IMR-90 (cell line): ENCODE data around the gene NDUFV2. TPM values are rescaled to one million over a fixed set of nuclear protein-coding genes. Genes with fewer than 3 reads are reported as not detected.
A peak's percentile ranks its signal among the peaks of the same experiment; 100 is the strongest.

Experiments
- ATAC-seq: fragments of 200-7000 bp; cut with Tn5 transposase; 2 replicates; pipeline ENCODE4 v1.9.1; 2020; ENCODE audit warnings: low read depth, mild to moderate bottlenecking, moderate library complexity
- BruUV-seq: library from RNA; stranded (reverse); fragments of 400-500 nt; replicated peaks from 2 replicates; lab custom pipeline; 2021; lab: Mats Ljungman, UMichigan
- CTCF ChIA-PET: fragments of 300-600 bp; formaldehyde crosslinking; extraction: SDS; loops from one replicate; lab custom pipeline; 2021; ENCODE audit warnings: antibody characterized with exemption; lab: Yijun Ruan, JAX
- POLR2A ChIA-PET: fragments of 300-600 bp; sonication (Branson Sonifier 250); formaldehyde crosslinking; loops from one replicate; lab custom pipeline; 2022; ENCODE audit warnings: antibody characterized with exemption; ENCODE audit not compliant: unreplicated experiment; lab: Charles Lee
- DNase-seq: peaks from one replicate; pipeline ENCODE4 v3.0.0; 2013
- H2AFZ ChIP-seq: replicated peaks from 2 replicates; pipeline ENCODE3; 2013; ENCODE audit warnings: low read length, mild to moderate bottlenecking; ENCODE audit not compliant: poor library complexity
- H2AK5ac ChIP-seq: 2 replicates; pipeline ENCODE4 v1.6.1; 2013; ENCODE audit warnings: low read depth, low read length, inconsistent platforms
- H2AK9ac ChIP-seq: replicated peaks from 2 replicates; pipeline ENCODE3; 2013; ENCODE audit warnings: mild to moderate bottlenecking, low read depth, low read length, moderate library complexity; ENCODE audit not compliant: poor library complexity
- H2BK120ac ChIP-seq: 2 replicates; pipeline ENCODE4 v1.6.1; 2013; ENCODE audit warnings: low read depth, low read length, inconsistent platforms
- H2BK15ac ChIP-seq: 3 replicates; pipeline ENCODE4 v1.6.1; 2013; ENCODE audit warnings: low read depth, low read length, inconsistent platforms
- H2BK20ac ChIP-seq: 2 replicates; pipeline ENCODE4 v1.6.1; 2013; ENCODE audit warnings: low read depth, mild to moderate bottlenecking, inconsistent platforms, low read length, moderate library complexity
- H2BK5ac ChIP-seq: 2 replicates; pipeline ENCODE4 v1.6.1; 2013; ENCODE audit warnings: mild to moderate bottlenecking, low read depth, low read length, inconsistent platforms; ENCODE audit not compliant: poor library complexity, severe bottlenecking
- H3K14ac ChIP-seq: replicated peaks from 2 replicates; pipeline ENCODE4 v1.6.1; 2013; ENCODE audit warnings: low read depth, low read length, inconsistent platforms
- H3K18ac ChIP-seq: 2 replicates; pipeline ENCODE4 v1.6.1; 2013; ENCODE audit warnings: low read depth, low read length, control low read depth
- H3K23ac ChIP-seq: 2 replicates; pipeline ENCODE4 v1.6.1; 2013; ENCODE audit warnings: low read depth, low read length, inconsistent platforms
- H3K27ac ChIP-seq: 2 replicates; pipeline ENCODE4 v1.5.1; 2013; ENCODE audit warnings: mild to moderate bottlenecking, control low read depth, low read length; ENCODE audit not compliant: insufficient read depth
- H3K27me3 ChIP-seq: 2 replicates; pipeline ENCODE4 v1.6.1; 2013; ENCODE audit warnings: low read length; ENCODE audit not compliant: control insufficient read depth, insufficient read depth
- H3K36me3 ChIP-seq: 2 replicates; pipeline ENCODE4 v1.6.1; 2013; ENCODE audit warnings: low read length, mixed read lengths; ENCODE audit not compliant: control insufficient read depth, insufficient read depth
- H3K4ac ChIP-seq: 2 replicates; pipeline ENCODE4 v1.6.1; 2013; ENCODE audit warnings: low read depth, low read length, inconsistent platforms
- H3K4me1 ChIP-seq: 2 replicates; pipeline ENCODE4 v1.6.1; 2013; ENCODE audit warnings: low read length, mixed read lengths; ENCODE audit not compliant: control insufficient read depth, insufficient read depth
- H3K4me2 ChIP-seq: 2 replicates; pipeline ENCODE4 v1.6.1; 2013; ENCODE audit warnings: low read depth, mild to moderate bottlenecking, control low read depth, low read length, moderate library complexity
- H3K4me3 ChIP-seq: 2 replicates; pipeline ENCODE4 v1.5.1; 2013; ENCODE audit warnings: low read depth, mild to moderate bottlenecking, control low read depth, low read length, moderate library complexity; ENCODE audit not compliant: insufficient read depth
- H3K56ac ChIP-seq: 2 replicates; pipeline ENCODE4 v1.6.1; 2013; ENCODE audit warnings: low read length, inconsistent platforms; ENCODE audit not compliant: insufficient read depth; ENCODE audit errors: extremely low read depth
- H3K79me1 ChIP-seq, 2 experiments: 2 replicates each; pipeline ENCODE4 v1.6.1; 2013; ENCODE audit warnings: low read length in 2 of 2, inconsistent platforms in 1 of 2, low read depth in 1 of 2
- H3K9ac ChIP-seq: 2 replicates; pipeline ENCODE4 v1.6.1; 2013; ENCODE audit warnings: low read depth, low read length, control low read depth
- H3K9me1 ChIP-seq: 2 replicates; pipeline ENCODE4 v1.6.1; 2013; ENCODE audit warnings: low read length, inconsistent platforms; ENCODE audit not compliant: insufficient read depth
- H3K9me3 ChIP-seq: 2 replicates; pipeline ENCODE4 v1.6.1; 2013; ENCODE audit warnings: low read length; ENCODE audit not compliant: control insufficient read depth, insufficient read depth
- H4K20me1 ChIP-seq: 2 replicates; pipeline ENCODE4 v1.6.1; 2013; ENCODE audit warnings: low read length, inconsistent platforms; ENCODE audit not compliant: insufficient read depth
- H4K5ac ChIP-seq: 2 replicates; pipeline ENCODE4 v1.6.1; 2013; ENCODE audit warnings: mild to moderate bottlenecking, low read depth, low read length, control low read depth
- H4K8ac ChIP-seq, 2 experiments: 2 replicates each; pipeline ENCODE4 v1.6.1; 2013; ENCODE audit warnings: low read depth in 2 of 2, low read length in 2 of 2, control low read depth in 1 of 2, inconsistent platforms in 1 of 2
- H4K91ac ChIP-seq: 2 replicates; pipeline ENCODE4 v1.6.1; 2013; ENCODE audit warnings: low read depth, low read length, inconsistent platforms; ENCODE audit not compliant: insufficient read depth
- BHLHE40 ChIP-seq: fragments of 150-350 bp; IDR thresholded peaks from 2 replicates; pipeline ENCODE4 v1.6.1; 2016; ENCODE audit warnings: mild to moderate bottlenecking, low read depth, low read length
- CEBPB ChIP-seq: IDR thresholded peaks from 2 replicates; pipeline ENCODE4 v1.6.1; 2012; ENCODE audit warnings: low read depth, low read length, improper control_type of control experiment
- CHD1 ChIP-seq: IDR thresholded peaks from 2 replicates; pipeline ENCODE4 v1.6.1; 2012; ENCODE audit warnings: low read depth, low read length, improper control_type of control experiment
- CTCF ChIP-seq: conservative IDR thresholded peaks from 2 replicates; pipeline ENCODE4 v1.5.1; 2012; ENCODE audit warnings: mild to moderate bottlenecking, low read depth, low read length, improper control_type of control experiment
- FOS ChIP-seq: fragments of 150-350 bp; IDR thresholded peaks from 2 replicates; pipeline ENCODE4 v1.6.1; 2016; ENCODE audit warnings: low read depth, low read length
- MAFK ChIP-seq: IDR thresholded peaks from 2 replicates; pipeline ENCODE4 v1.6.1; 2012; ENCODE audit warnings: low read depth, low read length, improper control_type of control experiment
- MAZ ChIP-seq: IDR thresholded peaks from 2 replicates; pipeline ENCODE4 v1.6.1; 2012; ENCODE audit warnings: low read depth, mild to moderate bottlenecking, low read length, improper control_type of control experiment, moderate library complexity, borderline replicate concordance
- MXI1 ChIP-seq: IDR thresholded peaks from 2 replicates; pipeline ENCODE4 v1.6.1; 2012; ENCODE audit warnings: low read depth, mild to moderate bottlenecking, low read length, moderate library complexity, borderline replicate concordance
- NFE2L2 ChIP-seq: fragments of 150-350 bp; IDR thresholded peaks from 2 replicates; pipeline ENCODE4 v1.6.1; 2016; ENCODE audit warnings: low read depth, mild to moderate bottlenecking, low read length
- POLR2A ChIP-seq: IDR thresholded peaks from 2 replicates; pipeline ENCODE4 v1.6.1; 2012; ENCODE audit warnings: mild to moderate bottlenecking, low read depth, low read length
- RAD21 ChIP-seq: IDR thresholded peaks from 2 replicates; pipeline ENCODE4 v1.6.1; 2012; ENCODE audit warnings: low read length, improper control_type of control experiment
- RCOR1 ChIP-seq: IDR thresholded peaks from 2 replicates; pipeline ENCODE4 v1.6.1; 2012; ENCODE audit warnings: mild to moderate bottlenecking, low read length, improper control_type of control experiment; ENCODE audit not compliant: insufficient replicate concordance
- RFX5 ChIP-seq: IDR thresholded peaks from 2 replicates; pipeline ENCODE4 v1.8.0; 2012; ENCODE audit warnings: low read depth, mild to moderate bottlenecking, low read length, moderate library complexity
- SMC3 ChIP-seq: fragments of 150-350 bp; IDR thresholded peaks from 2 replicates; pipeline ENCODE4 v1.6.1; 2016; ENCODE audit warnings: low read depth, mild to moderate bottlenecking, antibody characterized with exemption, low read length, moderate library complexity
- USF2 ChIP-seq: fragments of 150-350 bp; IDR thresholded peaks from 2 replicates; pipeline ENCODE4 v1.6.1; 2017; ENCODE audit warnings: mild to moderate bottlenecking, antibody characterized with exemption, low read length, low read depth
- WGBS, 2 experiments: methylation state at CpG; one replicate each; pipeline versions ENCODE4 v1.1.5 to v1.1.7; 2013; ENCODE audit warnings: missing lambda C conversion rate in 2 of 2; ENCODE audit not compliant: insufficient read length in 1 of 2; ENCODE audit errors: extremely low coverage in 2 of 2; 5-methylcytosine and 5-hydroxymethylcytosine counted together
- dilution Hi-C: fragments of 300-500 bp; cut with HindIII; formaldehyde crosslinking; loops from one replicate; pipeline ENCODE4 v1.14.3; 2018; ENCODE audit warnings: low sequenced_read_pairs; ENCODE audit not compliant: unreplicated experiment
- in situ Hi-C: fragments of 300-500 bp; cut with MboI; formaldehyde crosslinking; loops from 3 replicates; pipeline ENCODE4 v1.14.3; 2019; ENCODE audit warnings: low sequenced_read_pairs, inconsistent platforms, mixed read lengths
- intact Hi-C: fragments of 100-400 bp; cut with micrococcal nuclease; formaldehyde crosslinking; loops from 2 replicates; pipeline ENCODE4 v1.10.0; 2022
- polyA plus RNA-seq, 3 experiments: library from polyadenylated mRNA; depleted of rRNA; stranded (reverse); fragments of >200 nt; gene quantifications; 2 replicates each; pipeline ENCODE4 v1.2.3, GENCODE V29; 2012; ENCODE audit warnings: low replicate concordance in 1 of 3
- total RNA-seq: library from RNA; depleted of rRNA; stranded (reverse); fragments of >200 nt; gene quantifications from 2 replicates; pipeline ENCODE4 v1.2.3, GENCODE V29; 2012

Gene NDUFV2
- total and polyA plus RNA-seq, 2 of the 4 experiments (the other 2 are of a cell fraction), result 106 to 126 TPM

GRCh38 chr18:9106094-9106493, 3.6 kb downstream of the NDUFV2 start:
- no peaks in the 10 kb centered on the region for H3K27me3 ChIP-seq
- peaks cover 69% of the 10 kb centered on the region for H4K20me1 ChIP-seq
- 0 out of 2 replicates have a peak overlapping the region, but pooled peaks have one; percentile 25 for H3K27ac ChIP-seq
- H2AK9ac ChIP-seq, result no peak overlapping the region
- peak overlapping the region; percentile 46; the same call in 1 of the 2 replicates for H3K9ac ChIP-seq
- no peak overlapping the region for H2AFZ ChIP-seq
- H2AK5ac ChIP-seq, result no peak overlapping the region
- ATAC-seq (no peak), DNase-seq (no peak)
- no peak overlapping the region for H2BK120ac ChIP-seq
- intact Hi-C loops (no loop called here), in situ Hi-C loops (no loop called here), dilution Hi-C loops (no loop called here)
- peak overlapping the region; percentile 26 for H3K14ac ChIP-seq
- no TSS peak for BruUV-seq
- no peak overlapping the region; the same call in 1 of the 2 replicates for H3K18ac ChIP-seq
- H2BK20ac ChIP-seq, result no peak overlapping the region
- H4K8ac ChIP-seq, result 0 out of 4 replicates have a peak overlapping the region, but pooled peaks of 1 of the 2 experiments have one; percentile 3
- ChIA-PET CTCF (no interaction called here), POLR2A (no interaction called here)
- H3K36me3 ChIP-seq, result peaks cover 2% of the 10 kb centered on the region; the same call in 1 of the 2 replicates
- TF ChIP-seq MXI1, result no peak
- TF ChIP-seq FOS, result no peak
- no peak for TF ChIP-seq RCOR1
- TF ChIP-seq POLR2A, result no peak
- no peak for TF ChIP-seq MAFK
- no peak for TF ChIP-seq NFE2L2
- no peak for TF ChIP-seq RAD21
- TF ChIP-seq USF2, result no peak
- no peak for TF ChIP-seq SMC3
- no peak for TF ChIP-seq BHLHE40
- no peak for TF ChIP-seq MAZ
- no peak for TF ChIP-seq CHD1
- TF ChIP-seq CEBPB, result no peak
- no peak for TF ChIP-seq RFX5
- no peak for TF ChIP-seq CTCF
- H4K91ac ChIP-seq, result no peak overlapping the region
- H2BK5ac ChIP-seq, result peak overlapping the region; percentile 3
- no CpG with 5 or more reads among the region's 1 CpG for WGBS, 2 experiments
- H3K9me1 ChIP-seq, result peaks cover 6% of the 10 kb centered on the region; the same call in 1 of the 2 replicates
- H3K79me1 ChIP-seq, result peaks cover 3 to 45% of the 10 kb centered on the region in 2 experiments; a peak in 2 of 4 replicates
- H3K23ac ChIP-seq, result peak overlapping the region; percentile 55; the same call in 1 of the 2 replicates
- H3K4me3 ChIP-seq, result peak overlapping the region; percentile 31; the same call in 1 of the 2 replicates
- H3K9me3 ChIP-seq, result no peaks in the 10 kb centered on the region
- no peak overlapping the region for H3K4ac ChIP-seq
- peak overlapping the region; percentile 99 for H3K4me2 ChIP-seq
- peaks cover 9% of the 10 kb centered on the region for H3K4me1 ChIP-seq
- H2BK15ac ChIP-seq, result no peak overlapping the region
- no peak overlapping the region for H3K56ac ChIP-seq
- H4K5ac ChIP-seq, result no peak overlapping the region
